OCI-LY7 (cell line): ENCODE measurements around the gene BPIFB2. TPM values are rescaled to one million over a fixed set of nuclear protein-coding genes. Genes with fewer than 3 reads are reported as not detected.
A peak's percentile ranks its signal among the peaks of the same experiment; 100 is the strongest.

Experiments used
- BruUV-seq: library from RNA; stranded (reverse); fragments of 400-500 nt; replicated peaks from 2 replicates; lab custom pipeline; 2021; lab: Mats Ljungman, UMichigan
- CTCF ChIA-PET: fragments of 300-600 bp; sonication (Branson Sonifier 250); formaldehyde crosslinking; loops from one replicate; lab custom pipeline; 2022; ENCODE audit warnings: antibody characterized with exemption; ENCODE audit not compliant: unreplicated experiment; lab: Charles Lee
- POLR2A ChIA-PET: fragments of 300-600 bp; sonication (Branson Sonifier 250); formaldehyde crosslinking; loops from one replicate; lab custom pipeline; 2022; ENCODE audit warnings: antibody characterized with exemption; lab: Charles Lee
- DNase-seq: peaks from one replicate; pipeline ENCODE4 v3.0.0-alpha.2; 2015; ENCODE audit warnings: low spot score
- H2AFZ ChIP-seq: fragments of 200-600 bp; sonication (generic), shearing (Covaris generic); 2 replicates; pipeline ENCODE4 v1.6.1; 2014; ENCODE audit warnings: mild to moderate bottlenecking, antibody characterized with exemption, low read length, moderate library complexity
- H3K27ac ChIP-seq: fragments of 200-600 bp; sonication (generic); 2 replicates; pipeline ENCODE4 v1.5.1; 2014; ENCODE audit warnings: mixed run types, low read depth, mild to moderate bottlenecking, moderate library complexity, low read length, inconsistent platforms; ENCODE audit not compliant: poor library complexity, severe bottlenecking
- H3K36me3 ChIP-seq: fragments of 200-600 bp; sonication (generic); 2 replicates; pipeline ENCODE4 v1.6.1; 2014; ENCODE audit warnings: mild to moderate bottlenecking, antibody characterized with exemption, low read length, moderate library complexity, mixed read lengths; ENCODE audit not compliant: insufficient read depth
- H3K4me1 ChIP-seq: fragments of 200-600 bp; sonication (generic); 2 replicates; pipeline ENCODE4 v1.5.1; 2014; ENCODE audit warnings: mild to moderate bottlenecking, low read length; ENCODE audit not compliant: insufficient read depth, poor library complexity, severe bottlenecking
- H3K4me2 ChIP-seq: fragments of 200-600 bp; sonication (generic); 2 replicates; pipeline ENCODE4 v1.6.1; 2014; ENCODE audit warnings: mild to moderate bottlenecking, low read length
- H3K4me3 ChIP-seq: fragments of 200-600 bp; sonication (generic); 2 replicates; pipeline ENCODE4 v1.5.1; 2014; ENCODE audit warnings: mild to moderate bottlenecking, low read depth, low read length; ENCODE audit not compliant: poor library complexity, severe bottlenecking
- H3K79me2 ChIP-seq: fragments of 200-600 bp; sonication (generic); 2 replicates; pipeline ENCODE4 v1.6.1; 2016; ENCODE audit warnings: low read depth, mild to moderate bottlenecking, low read length, moderate library complexity, mixed read lengths; ENCODE audit not compliant: insufficient read depth
- H3K9me2 ChIP-seq: fragments of 200-600 bp; sonication (generic); 2 replicates; pipeline ENCODE4 v1.6.1; 2016; ENCODE audit warnings: mild to moderate bottlenecking, low read length, mixed read lengths; ENCODE audit not compliant: insufficient read depth
- H3K9me3 ChIP-seq: fragments of 200-600 bp; sonication (generic); 2 replicates; pipeline ENCODE4 v1.6.1; 2014; ENCODE audit warnings: mild to moderate bottlenecking, mixed run types, low read length, mixed read lengths
- H4K20me1 ChIP-seq: fragments of 200-600 bp; sonication (generic); 2 replicates; pipeline ENCODE4 v1.6.1; 2014; ENCODE audit warnings: mild to moderate bottlenecking, antibody characterized with exemption, low read length, moderate library complexity, mixed read lengths; ENCODE audit not compliant: insufficient read depth
- EZH2phosphoT487 ChIP-seq: fragments of 200-600 bp; sonication (generic); IDR thresholded peaks from 2 replicates; pipeline ENCODE4 v1.6.1; 2018; ENCODE audit warnings: low read depth, borderline replicate concordance, mild to moderate bottlenecking, mixed run types, antibody characterized with exemption, low read length, moderate library complexity, mixed read lengths
- intact Hi-C: fragments of 100-400 bp; cut with micrococcal nuclease; formaldehyde crosslinking; loops from one replicate; pipeline ENCODE4 v1.10.0; 2022; ENCODE audit not compliant: unreplicated experiment
- total RNA-seq, 2 experiments: library from RNA; depleted of rRNA in 1 of 2; stranded (reverse); fragments of >200 nt in 1 of 2; shearing (Covaris generic) in 1 of 2; gene quantifications; 2 replicates each; pipeline ENCODE4 v1.2.3, GENCODE V29; 2014 to 2022
- TF ChIP-seq, protein P1 (sequence below): fragments of 200-600 bp; sonication (generic); conservative IDR thresholded peaks from 2 replicates; pipeline ENCODE4 v1.5.1; 2014; ENCODE audit warnings: mild to moderate bottlenecking, antibody characterized with exemption, low read length, moderate library complexity, mixed read lengths

Gene BPIFB2
- total RNA-seq, 2 experiments from 2014 or later = not detected

DNA sequence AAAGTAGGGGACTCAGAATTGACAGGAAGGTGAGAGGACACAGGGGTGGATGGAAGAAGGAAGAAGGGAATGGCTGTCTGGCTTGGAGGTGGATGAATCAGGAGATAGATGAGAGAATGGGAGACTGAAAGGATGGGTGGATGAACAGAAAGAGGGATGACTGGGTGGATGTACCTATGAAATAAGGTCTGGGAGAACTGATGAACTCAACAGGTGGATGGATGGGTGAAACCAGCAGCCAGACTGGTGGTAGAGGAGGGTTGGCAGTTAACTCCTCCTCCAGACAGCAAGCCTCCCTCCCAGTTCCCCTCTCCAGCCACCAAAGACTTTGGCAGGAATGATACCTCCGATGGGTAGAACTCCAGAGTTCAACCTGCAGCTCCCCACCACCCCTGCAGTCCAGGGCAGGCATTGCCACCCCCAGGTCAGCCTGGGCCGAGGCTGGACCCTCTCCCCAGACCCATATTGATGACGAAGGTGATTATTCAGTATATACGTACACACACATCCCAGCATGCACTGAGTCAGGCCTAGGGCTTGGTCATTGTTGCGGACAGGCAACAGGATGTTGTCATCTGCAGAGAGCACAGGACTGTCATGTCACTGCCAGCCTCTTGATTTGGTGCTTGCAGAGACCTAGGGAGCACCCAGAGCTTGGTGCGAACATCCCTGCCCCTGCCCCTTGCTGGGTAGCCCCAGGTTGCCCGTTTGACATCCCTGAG, 5.3 kb upstream of the BPIFB2 start:
- Histone ChIP-seq H3K36me3 (no peaks in the 10 kb centered on the region), H3K79me2 (no peaks in the 10 kb centered on the region), H3K4me2 (no peak overlapping the region), H3K9me2 (no peaks in the 10 kb centered on the region), H3K4me1 (no peaks in the 10 kb centered on the region), H3K4me3 (no peak overlapping the region), H3K9me3 (peaks cover 8% of the 10 kb centered on the region; the same call in 1 of the 2 replicates), H4K20me1 (no peaks in the 10 kb centered on the region), H3K27ac (no peak overlapping the region), H2AFZ (no peak overlapping the region)
- BruUV-seq = no TSS peak
- ChIA-PET CTCF (no interaction called here), POLR2A (no interaction called here)
- DNase-seq = no peak
- TF ChIP-seq EZH2phosphoT487 = no peak
- TF ChIP-seq, protein P1, sequence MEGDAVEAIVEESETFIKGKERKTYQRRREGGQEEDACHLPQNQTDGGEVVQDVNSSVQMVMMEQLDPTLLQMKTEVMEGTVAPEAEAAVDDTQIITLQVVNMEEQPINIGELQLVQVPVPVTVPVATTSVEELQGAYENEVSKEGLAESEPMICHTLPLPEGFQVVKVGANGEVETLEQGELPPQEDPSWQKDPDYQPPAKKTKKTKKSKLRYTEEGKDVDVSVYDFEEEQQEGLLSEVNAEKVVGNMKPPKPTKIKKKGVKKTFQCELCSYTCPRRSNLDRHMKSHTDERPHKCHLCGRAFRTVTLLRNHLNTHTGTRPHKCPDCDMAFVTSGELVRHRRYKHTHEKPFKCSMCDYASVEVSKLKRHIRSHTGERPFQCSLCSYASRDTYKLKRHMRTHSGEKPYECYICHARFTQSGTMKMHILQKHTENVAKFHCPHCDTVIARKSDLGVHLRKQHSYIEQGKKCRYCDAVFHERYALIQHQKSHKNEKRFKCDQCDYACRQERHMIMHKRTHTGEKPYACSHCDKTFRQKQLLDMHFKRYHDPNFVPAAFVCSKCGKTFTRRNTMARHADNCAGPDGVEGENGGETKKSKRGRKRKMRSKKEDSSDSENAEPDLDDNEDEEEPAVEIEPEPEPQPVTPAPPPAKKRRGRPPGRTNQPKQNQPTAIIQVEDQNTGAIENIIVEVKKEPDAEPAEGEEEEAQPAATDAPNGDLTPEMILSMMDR = no peak
- intact Hi-C loops = no loop called here

DNA sequence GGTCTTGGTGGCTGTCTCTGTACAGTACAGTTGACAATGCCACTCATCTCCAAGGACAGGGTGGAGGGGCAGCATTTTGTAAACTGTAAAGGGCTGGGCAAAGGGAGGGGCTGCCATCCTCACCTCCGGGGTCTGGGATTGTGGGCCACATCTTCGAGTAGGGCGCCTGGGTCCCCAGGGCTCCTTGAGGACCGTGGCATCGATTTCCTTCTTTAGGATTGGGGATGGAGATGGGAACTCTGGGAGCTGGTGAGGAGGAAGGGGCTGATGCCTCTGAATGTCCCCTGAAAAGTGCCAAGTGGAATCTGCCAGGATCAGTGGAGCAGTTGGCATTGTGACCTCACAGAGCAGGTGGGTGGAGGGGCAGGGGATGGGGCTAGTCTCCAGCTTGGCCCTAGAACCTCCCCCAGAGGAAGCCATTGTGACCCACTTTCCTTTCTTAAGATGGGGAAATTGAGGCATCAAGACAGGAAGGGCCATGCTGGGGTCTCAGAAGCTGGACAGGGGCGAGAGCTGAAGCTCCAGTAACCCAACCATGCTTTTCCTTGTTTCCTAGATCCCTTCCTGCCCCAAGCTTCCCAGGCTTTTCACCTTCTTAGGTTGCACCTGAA, 3.3 kb upstream of the BPIFB2 start, which contains the start of gene SUN5:
SUN5 (minus strand) TSS at position 293 of the 611 bp plus-strand sequence; CDS start at position 200, 93 bp downstream.
- ChIA-PET CTCF (no interaction called here), POLR2A (no interaction called here)
- Histone ChIP-seq H3K4me1 (no peaks in the 10 kb centered on the region), H2AFZ (no peak within 1 kb of the TSS), H3K4me3 (no peak within 1 kb of the TSS), H4K20me1 (no peaks in the 10 kb centered on the region), H3K36me3 (no peaks in the 10 kb centered on the region), H3K79me2 (no peaks in the 10 kb centered on the region), H3K4me2 (no peak within 1 kb of the TSS), H3K9me2 (no peaks in the 10 kb centered on the region), H3K9me3 (peaks cover 8% of the 10 kb centered on the region; the same call in 1 of the 2 replicates), H3K27ac (no peak within 1 kb of the TSS)
- no peak for DNase-seq
- no peak for TF ChIP-seq EZH2phosphoT487
- TF ChIP-seq, protein P1 = no peak
- intact Hi-C loops = no loop called here
- no TSS peak for BruUV-seq

DNA sequence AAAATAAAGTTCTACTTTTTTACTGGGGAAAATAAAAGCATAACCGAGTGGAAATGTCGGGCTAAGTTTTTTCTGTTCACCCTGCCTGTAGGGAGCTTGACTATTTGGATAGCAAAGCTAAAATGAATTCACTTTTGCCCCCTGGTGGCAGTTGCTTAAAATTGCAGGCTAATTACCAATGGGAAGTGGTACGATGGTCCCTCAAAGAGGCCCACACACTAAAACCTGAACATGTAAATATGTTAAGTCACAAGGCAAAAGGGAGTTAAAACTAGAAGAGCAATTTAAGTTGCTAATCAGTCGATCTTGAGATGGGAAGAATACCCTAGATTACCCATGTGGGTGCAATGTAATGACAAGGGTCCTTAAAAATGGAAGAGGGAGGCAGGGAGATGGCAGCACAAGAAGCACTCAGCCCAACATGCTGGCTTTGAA, 2.4 kb upstream of the BPIFB2 start:
- intact Hi-C loops = loop anchor here (1.0 kb wide), 1 partner anchor 103 kb away; no protein-coding TSS in a partner anchor
- POLR2A ChIA-PET = no interaction called here
- peak; percentile 41 for DNase-seq

More for the DNA sequence above, 2.4 kb upstream of the BPIFB2 start:
- CTCF ChIA-PET = no interaction called here
- Histone ChIP-seq H3K4me2 (no peak overlapping the region), H3K4me3 (no peak overlapping the region), H3K36me3 (no peaks in the 10 kb centered on the region), H3K4me1 (no peaks in the 10 kb centered on the region), H4K20me1 (no peaks in the 10 kb centered on the region), H3K27ac (no peak overlapping the region), H3K9me3 (peaks cover 8% of the 10 kb centered on the region; the same call in 1 of the 2 replicates), H3K9me2 (no peaks in the 10 kb centered on the region), H3K79me2 (no peaks in the 10 kb centered on the region), H2AFZ (no peak overlapping the region)
- BruUV-seq = no TSS peak
- TF ChIP-seq EZH2phosphoT487 = no peak
- TF ChIP-seq, protein P1 = peak; percentile 81
